Astrocyte of the spinal cord (primary cell): ENCODE data around the gene FOSL2.
A peak's percentile ranks its signal among the peaks of the same experiment; 100 is the strongest.

Source experiments
- DNase-seq: peaks from one replicate; pipeline ENCODE4 v3.0.0; 2011; ENCODE audit warnings: low read depth, low spot score
- H3K4me3 ChIP-seq: 2 replicates; pipeline ENCODE4 v1.5.1; 2011; ENCODE audit warnings: low read depth, mild to moderate bottlenecking, low read length, moderate library complexity
- CTCF ChIP-seq: IDR thresholded peaks from 2 replicates; pipeline ENCODE4 v1.5.1; 2012; ENCODE audit warnings: low read depth, mild to moderate bottlenecking, low read length, inconsistent platforms
- in situ Hi-C: cut with HindIII; loops from 2 replicates; pipeline ENCODE4 v1.10.0; 2017; ENCODE audit warnings: low sequenced_read_pairs

FOSL2 gene

DNA sequence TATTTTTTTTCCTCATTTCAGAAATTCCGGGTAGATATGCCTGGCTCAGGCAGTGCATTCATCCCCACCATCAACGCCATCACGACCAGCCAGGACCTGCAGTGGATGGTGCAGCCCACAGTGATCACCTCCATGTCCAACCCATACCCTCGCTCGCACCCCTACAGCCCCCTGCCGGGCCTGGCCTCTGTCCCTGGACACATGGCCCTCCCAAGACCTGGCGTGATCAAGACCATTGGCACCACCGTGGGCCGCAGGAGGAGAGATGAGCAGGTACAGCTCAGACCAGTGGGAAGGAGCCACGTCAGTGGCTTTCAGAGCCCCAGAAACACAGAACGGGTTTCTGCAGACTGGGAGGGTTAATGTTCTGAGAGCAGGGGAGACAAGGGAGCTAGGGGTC is 11.4 kb downstream of the FOSL2 start:
- TF ChIP-seq CTCF, result no peak
- in situ Hi-C loops, result no loop called here
- DNase-seq, result no peak
- H3K4me3 ChIP-seq, result no peak overlapping the region

- no peak for TF ChIP-seq CTCF
- in situ Hi-C loops, result no loop called here
- DNase-seq, result no peak
- H3K4me3 ChIP-seq, result no peak overlapping the region
Measured at GRCh38 chr2:28405537-28405936, 12.9 kb downstream of the FOSL2 start.

DNA sequence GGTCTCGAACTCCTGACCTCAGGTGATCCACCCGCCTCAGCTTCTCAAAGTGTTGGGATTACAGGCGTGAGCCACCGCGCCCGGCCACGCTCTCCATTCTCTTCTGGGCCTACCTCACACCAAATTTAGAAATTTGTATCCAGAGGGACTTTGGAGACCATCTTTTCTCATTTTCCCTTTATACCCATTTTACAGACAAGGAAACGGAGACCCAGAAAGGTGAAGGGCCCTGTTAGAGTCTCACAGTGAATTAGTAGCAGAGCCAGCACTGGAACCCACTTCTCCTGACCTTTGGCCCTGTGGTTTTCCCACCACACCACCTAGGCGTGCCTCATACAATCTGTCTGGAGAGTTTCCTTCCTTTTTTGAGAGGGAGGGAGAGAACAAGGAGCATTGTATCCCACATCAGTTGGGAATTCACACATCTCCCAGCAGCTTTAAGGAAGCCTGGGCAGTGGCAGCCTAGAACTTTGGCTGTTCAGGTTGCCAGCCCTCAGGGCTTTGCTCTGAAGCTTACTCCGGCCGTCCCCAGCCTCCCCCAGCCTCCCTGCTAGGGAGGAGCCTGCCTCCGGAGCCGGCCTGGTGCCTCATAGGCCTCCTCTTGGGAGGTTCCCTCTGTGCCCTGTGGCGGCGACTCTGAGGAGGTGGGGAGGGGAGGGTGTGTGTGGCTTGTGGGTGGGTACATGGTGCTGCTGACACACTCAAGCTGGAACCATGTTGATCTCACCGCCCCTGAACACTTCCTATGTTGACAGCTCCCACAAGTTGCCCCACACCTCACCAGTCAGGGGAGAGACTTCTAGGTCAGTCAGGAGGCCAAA is 13.8 kb downstream of the FOSL2 start:
- peak; percentile 58 for DNase-seq
- H3K4me3 ChIP-seq, result no peak overlapping the region
- in situ Hi-C loops, result no loop called here
- no peak for TF ChIP-seq CTCF

- DNase-seq, result no peak
Measured at GRCh38 chr2:28407131-28407975, 14.7 kb downstream of the FOSL2 start.

GRCh38 chr2:28407976-28408690 is 15.5 kb downstream of the FOSL2 start:
- in situ Hi-C loops, result no loop called here
- DNase-seq, result peak; percentile 16
- TF ChIP-seq CTCF, result no peak
- H3K4me3 ChIP-seq, result no peak overlapping the region

More at GRCh38 chr2:28407131-28407975, 14.7 kb downstream of the FOSL2 start:
- H3K4me3 ChIP-seq, result no peak overlapping the region
- in situ Hi-C loops, result no loop called here
- TF ChIP-seq CTCF, result no peak

DNA sequence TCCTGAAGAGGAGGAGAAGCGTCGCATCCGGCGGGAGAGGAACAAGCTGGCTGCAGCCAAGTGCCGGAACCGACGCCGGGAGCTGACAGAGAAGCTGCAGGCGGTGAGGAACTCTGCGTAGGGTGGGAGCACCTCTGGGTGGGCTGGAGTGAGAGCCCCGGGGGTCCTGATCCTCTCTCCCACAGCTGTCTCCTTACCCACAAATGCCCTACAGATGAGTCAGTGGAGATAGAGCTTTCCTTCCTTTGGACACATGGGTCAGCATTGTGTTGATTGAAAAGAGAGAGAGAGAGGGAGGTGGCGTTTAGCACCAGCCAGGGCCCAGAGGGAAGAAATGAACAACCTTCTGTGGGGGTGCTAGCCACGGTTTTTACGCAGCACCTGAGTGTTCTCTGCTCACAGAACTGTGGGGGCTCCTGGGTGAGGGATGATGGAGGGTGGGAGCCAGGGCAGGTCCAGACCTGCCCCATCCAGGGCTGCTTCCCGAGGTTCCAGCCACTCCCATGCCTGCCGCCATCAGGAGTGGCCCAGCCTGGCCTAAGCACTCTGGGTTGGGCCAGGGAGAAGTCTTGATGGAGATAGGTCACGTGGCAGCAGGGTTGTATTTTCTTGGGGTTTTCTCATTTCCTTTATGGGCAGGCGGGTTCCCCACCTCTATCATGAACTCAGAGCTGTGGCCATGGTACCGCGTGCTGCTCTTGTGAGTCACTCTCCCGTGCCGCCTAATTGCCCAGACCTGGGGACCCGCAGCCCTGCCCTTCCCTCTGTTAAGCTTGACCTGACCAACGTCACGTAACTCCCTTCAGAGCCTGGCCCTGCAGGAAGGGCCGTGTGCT is 16.3 kb downstream of the FOSL2 start:
- peak; percentile 96 for DNase-seq
- in situ Hi-C loops, result no loop called here
- no peak for TF ChIP-seq CTCF
- H3K4me3 ChIP-seq, result no peak overlapping the region
